G401 (cell line): ENCODE measurements around the gene NPTN. TPM values are rescaled to one million over a fixed set of nuclear protein-coding genes. Genes with fewer than 3 reads are reported as not detected.

Source experiments
- DNase-seq: peaks from one replicate; pipeline ENCODE4 v3.0.0-alpha.2; 2015; ENCODE audit warnings: low spot score
- in situ Hi-C: cut with HindIII; loops from 2 replicates; pipeline ENCODE4 v1.10.0; 2016; ENCODE audit warnings: low sequenced_read_pairs, mixed read lengths
- total RNA-seq: library from RNA; depleted of rRNA; stranded (reverse); fragments of >200 nt; shearing (Covaris generic); gene quantifications from 2 replicates; pipeline ENCODE4 v1.2.3, GENCODE V29; 2014

Gene NPTN
- total RNA-seq, 1 experiment from 2014 or later = 82.0 TPM

DNA sequence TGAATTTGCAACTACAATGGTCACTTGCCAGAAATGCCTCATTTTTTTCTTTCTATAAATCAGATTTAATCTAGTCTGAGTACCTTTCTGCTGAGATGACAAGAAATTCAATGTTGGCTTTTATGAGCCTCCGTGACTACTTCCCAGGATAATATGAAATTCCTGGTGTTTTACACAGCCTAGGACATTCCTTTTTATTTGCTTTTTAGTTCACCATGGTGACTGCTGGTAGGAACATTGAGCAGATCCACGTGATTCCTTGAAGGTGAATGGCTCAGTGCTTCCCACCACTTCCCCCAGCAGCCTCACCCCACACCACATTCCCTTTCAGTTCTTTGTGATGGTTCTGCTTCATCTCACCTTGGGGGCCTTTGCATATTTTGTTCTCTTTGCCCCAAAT lies 4.3 kb upstream of the NPTN start:
- in situ Hi-C loops = no loop called here
- no peak for DNase-seq

- in situ Hi-C loops = no loop called here
- no peak for DNase-seq
Measured at GRCh38 chr15:73633991-73634495, 854 bp upstream of the NPTN start.

DNA sequence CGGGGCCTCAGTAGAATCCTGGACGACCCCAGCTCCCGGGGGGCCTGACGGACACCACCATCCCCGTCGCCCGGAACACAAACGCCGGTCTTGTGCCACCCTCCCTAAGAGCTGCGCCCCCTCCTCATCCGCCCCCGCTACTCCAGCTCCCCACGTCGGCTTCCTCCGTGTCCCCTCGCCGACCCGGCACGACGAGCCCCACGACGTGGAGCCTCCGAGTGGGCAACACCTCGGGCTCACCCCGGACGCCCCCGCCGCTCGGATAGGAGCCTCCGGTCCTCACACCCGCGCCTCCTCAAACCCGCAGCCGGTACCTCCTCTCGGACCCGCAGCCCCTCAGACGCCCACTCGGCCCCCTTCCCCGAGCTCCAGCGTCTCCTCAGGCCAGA lies 525 bp downstream of the NPTN start:
- in situ Hi-C loops = no loop called here

GRCh38 chr15:73631915-73632669 lies 1.1 kb downstream of the NPTN start:
- in situ Hi-C loops = no loop called here
- peak; percentile 70 for DNase-seq

More for the DNA sequence above, 525 bp downstream of the NPTN start:
- no peak for DNase-seq

- DNase-seq = peak; percentile 68
- in situ Hi-C loops = no loop called here
Measured at GRCh38 chr15:73630921-73631362, 2.2 kb downstream of the NPTN start.

GRCh38 chr15:73629798-73630429 lies 3.3 kb downstream of the NPTN start:
- in situ Hi-C loops = no loop called here
- DNase-seq = peak; percentile 44

GRCh38 chr15:73628976-73629797 lies 4.0 kb downstream of the NPTN start:
- in situ Hi-C loops = no loop called here
- DNase-seq = no peak

GRCh38 chr15:73628102-73628501 lies 5.1 kb downstream of the NPTN start:
- DNase-seq = no peak
- in situ Hi-C loops = no loop called here

GRCh38 chr15:73626072-73626471 lies 7.1 kb downstream of the NPTN start:
- DNase-seq = no peak
- in situ Hi-C loops = no loop called here

DNA sequence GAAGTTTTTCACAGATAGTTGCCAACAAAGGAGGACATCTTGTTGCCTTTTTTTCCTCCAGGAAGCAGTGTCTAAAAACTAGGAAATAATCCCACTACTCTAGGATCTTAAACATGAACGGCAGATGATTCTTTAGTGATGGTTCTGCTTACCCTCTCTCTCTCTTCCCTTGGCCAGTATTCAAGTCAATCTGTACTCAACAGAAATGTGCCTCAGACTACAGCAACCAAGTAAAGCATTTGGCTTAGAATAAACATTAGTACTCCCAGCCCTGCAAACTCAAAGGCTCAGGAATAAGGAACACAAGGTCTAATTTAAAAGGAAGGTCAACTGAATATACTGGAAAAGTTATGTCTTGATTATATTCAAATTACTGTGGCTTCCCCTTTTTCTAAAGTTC lies 8.7 kb downstream of the NPTN start:
- peak; percentile 38 for DNase-seq
- in situ Hi-C loops = no loop called here

GRCh38 chr15:73621286-73621826 lies 11.8 kb downstream of the NPTN start:
- in situ Hi-C loops = no loop called here
- DNase-seq = no peak

- in situ Hi-C loops = no loop called here
- no peak for DNase-seq
Measured at GRCh38 chr15:73620078-73620477, 13.1 kb downstream of the NPTN start.

DNA sequence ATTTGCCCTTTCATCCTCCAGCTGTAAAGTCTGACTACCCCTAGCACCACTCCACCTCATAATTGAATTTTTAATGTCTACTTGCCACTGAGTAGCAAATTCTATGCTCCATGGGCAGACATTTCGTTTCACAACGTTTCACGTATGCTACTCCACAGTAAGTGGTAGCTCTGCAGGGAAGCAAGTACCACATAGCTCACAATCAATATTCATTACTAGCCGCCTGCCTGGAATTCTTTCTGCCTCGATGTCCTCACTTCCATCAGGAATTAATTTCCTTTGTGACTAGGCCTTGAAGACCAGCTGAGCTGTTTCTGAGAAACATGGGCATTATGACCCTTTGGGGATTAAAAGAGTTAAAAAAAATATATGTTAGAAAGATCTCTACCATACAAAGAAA lies 15.3 kb downstream of the NPTN start:
- in situ Hi-C loops = loop anchor here (10.0 kb wide), 1 partner anchor 67 kb away; the partner anchor contains the start of gene CD276

GRCh38 chr15:73617301-73617831 lies 15.8 kb downstream of the NPTN start:
- no peak for DNase-seq
- in situ Hi-C loops = loop anchor here (10.0 kb wide), 1 partner anchor 67 kb away; the partner anchor contains the start of gene CD276

More for the DNA sequence above, 15.3 kb downstream of the NPTN start:
- no peak for DNase-seq

GRCh38 chr15:73608941-73609340 lies 24.2 kb downstream of the NPTN start:
- in situ Hi-C loops = no loop called here
- DNase-seq = no peak

DNA sequence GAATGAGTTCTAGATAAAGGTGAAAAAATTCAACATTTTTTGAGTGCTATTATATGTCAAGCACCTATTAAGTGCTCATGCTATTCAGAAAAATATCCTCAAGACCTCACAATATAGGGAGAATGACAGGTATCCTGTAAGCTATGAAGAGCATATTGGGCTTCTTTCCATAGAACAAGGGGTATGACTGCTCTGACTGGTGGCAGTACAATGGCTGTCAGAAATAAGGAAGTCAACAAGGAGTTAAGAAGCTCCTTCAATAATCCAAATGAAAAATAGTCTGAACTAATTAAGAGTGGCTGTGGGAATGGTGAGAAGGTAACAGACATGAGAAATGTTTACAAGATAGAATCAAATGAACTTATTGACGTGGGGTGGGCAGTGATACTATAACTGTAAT lies 24.7 kb downstream of the NPTN start:
- in situ Hi-C loops = no loop called here
- DNase-seq = no peak

GRCh38 chr15:73607843-73608242 lies 25.3 kb downstream of the NPTN start:
- DNase-seq = no peak
- in situ Hi-C loops = no loop called here

DNA sequence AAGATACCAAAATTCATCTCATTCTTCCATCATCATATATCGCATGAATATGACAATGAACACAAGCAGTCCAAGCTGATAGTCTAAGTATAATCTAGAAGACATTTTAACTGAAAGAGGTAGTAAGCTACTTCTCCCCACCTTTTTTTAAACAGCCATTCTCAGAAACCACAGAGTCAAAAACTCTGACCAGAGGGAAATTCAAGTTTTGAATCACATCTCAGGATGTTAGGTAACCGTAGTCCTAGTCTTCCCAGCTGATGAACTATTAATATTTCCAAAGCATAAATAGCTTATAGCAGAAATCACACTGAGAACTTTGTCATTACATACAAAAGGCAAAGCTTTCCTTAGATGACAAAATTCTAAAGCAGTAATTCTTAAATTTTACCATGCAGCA lies 25.8 kb downstream of the NPTN start:
- DNase-seq = no peak
- in situ Hi-C loops = no loop called here

GRCh38 chr15:73605759-73606436 lies 27.3 kb downstream of the NPTN start:
- in situ Hi-C loops = no loop called here
- no peak for DNase-seq
